Measurements from ENCODE around the gene KHDC4.

DNA sequence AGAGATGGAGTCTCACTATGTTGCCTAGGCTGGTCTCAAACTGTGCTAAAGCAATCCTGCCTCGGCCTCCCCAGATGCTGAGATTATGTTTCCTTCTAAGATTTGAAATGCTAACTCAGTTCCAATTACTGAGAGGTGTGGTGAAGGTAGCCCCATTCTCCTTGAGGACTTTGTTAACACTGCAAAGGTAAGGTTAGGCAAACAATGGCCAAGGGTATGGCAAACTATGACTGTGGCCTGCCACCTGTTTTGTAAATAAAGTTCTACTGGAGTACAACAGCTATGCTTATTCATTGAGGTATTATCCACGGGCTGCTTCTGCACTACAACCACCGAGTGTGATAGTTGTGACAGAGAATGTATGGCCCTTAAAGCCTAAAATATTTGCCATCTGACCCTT lies 13.5 kb downstream of the KHDC4 start:
- TF ChIP-seq POLR2A (IDR thresholded peaks at IDR 0.05; ENCODE audit: extremely low read depth, insufficient read length) (no peak), MYC (IDR thresholded peaks at IDR 0.05; ENCODE audit: low read depth, low read length) (no peak)
- TF ChIP-seq, protein P1, sequence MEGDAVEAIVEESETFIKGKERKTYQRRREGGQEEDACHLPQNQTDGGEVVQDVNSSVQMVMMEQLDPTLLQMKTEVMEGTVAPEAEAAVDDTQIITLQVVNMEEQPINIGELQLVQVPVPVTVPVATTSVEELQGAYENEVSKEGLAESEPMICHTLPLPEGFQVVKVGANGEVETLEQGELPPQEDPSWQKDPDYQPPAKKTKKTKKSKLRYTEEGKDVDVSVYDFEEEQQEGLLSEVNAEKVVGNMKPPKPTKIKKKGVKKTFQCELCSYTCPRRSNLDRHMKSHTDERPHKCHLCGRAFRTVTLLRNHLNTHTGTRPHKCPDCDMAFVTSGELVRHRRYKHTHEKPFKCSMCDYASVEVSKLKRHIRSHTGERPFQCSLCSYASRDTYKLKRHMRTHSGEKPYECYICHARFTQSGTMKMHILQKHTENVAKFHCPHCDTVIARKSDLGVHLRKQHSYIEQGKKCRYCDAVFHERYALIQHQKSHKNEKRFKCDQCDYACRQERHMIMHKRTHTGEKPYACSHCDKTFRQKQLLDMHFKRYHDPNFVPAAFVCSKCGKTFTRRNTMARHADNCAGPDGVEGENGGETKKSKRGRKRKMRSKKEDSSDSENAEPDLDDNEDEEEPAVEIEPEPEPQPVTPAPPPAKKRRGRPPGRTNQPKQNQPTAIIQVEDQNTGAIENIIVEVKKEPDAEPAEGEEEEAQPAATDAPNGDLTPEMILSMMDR (IDR thresholded peaks at IDR 0.05; ENCODE audit: low read depth, low read length) = no peak
- TF ChIP-seq, protein P2, sequence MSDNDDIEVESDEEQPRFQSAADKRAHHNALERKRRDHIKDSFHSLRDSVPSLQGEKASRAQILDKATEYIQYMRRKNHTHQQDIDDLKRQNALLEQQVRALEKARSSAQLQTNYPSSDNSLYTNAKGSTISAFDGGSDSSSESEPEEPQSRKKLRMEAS (IDR thresholded peaks at IDR 0.05; ENCODE audit: low read depth, low read length) = no peak
